Ureter (tissue), 1 donor: ENCODE results near the gene MYL5. TPM values are rescaled to one million over a fixed set of nuclear protein-coding genes. Genes with fewer than 3 reads are reported as not detected.
A peak's percentile ranks its signal among the peaks of the same experiment; 100 is the strongest.
"Not testable (repeated sequence)": the region's sequence is repeated elsewhere in the genome, so short reads cannot be mapped to it uniquely, and the experiment has no call there.

Source experiments
- DNase-seq: peaks from one replicate; pipeline ENCODE4 v3.0.0-alpha.2; 2020; ENCODE audit warnings: low spot score
- total RNA-seq: library from RNA; stranded (reverse); gene quantifications from one replicate; pipeline ENCODE4 v1.2.4, GENCODE V29; 2023
- donor health status: DM: yes; HTN: yes; CAD: no.

MYL5 gene
- total RNA-seq, 1 donor from 2014 or later = 46.0 TPM

DNA sequence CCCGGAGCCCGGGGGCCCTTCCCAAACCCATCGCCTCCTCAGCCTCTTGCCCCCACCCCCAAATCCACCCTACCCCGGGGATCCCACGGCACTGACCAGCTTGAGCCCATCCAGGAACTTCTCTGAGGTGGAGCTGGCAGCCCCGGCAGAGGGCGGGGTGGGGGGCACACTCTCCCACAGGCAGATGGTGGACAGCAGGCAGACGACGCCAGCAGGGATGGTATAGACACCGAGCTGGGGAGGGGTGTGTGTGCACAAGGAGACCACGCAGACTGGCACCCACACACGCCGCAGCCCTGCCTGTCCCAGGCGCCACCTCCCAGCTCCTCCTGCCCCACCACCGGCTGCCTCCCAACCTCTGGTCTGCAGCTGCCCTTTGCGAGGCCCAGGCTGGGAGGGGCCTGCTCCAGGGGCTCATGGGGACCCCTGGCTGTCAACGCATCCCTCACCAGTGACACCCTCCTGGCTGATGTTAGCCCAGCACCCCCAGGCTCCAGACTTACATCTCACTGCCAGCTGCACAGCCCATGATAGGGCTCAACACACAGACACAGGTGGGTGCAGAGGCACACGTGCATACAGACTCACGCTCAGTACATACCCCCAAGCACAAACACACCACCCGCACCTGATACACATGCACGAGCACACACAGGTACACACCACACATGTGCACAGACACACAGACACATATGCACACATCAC lies 10.4 kb downstream of the MYL5 start:
- no peak for DNase-seq

DNA sequence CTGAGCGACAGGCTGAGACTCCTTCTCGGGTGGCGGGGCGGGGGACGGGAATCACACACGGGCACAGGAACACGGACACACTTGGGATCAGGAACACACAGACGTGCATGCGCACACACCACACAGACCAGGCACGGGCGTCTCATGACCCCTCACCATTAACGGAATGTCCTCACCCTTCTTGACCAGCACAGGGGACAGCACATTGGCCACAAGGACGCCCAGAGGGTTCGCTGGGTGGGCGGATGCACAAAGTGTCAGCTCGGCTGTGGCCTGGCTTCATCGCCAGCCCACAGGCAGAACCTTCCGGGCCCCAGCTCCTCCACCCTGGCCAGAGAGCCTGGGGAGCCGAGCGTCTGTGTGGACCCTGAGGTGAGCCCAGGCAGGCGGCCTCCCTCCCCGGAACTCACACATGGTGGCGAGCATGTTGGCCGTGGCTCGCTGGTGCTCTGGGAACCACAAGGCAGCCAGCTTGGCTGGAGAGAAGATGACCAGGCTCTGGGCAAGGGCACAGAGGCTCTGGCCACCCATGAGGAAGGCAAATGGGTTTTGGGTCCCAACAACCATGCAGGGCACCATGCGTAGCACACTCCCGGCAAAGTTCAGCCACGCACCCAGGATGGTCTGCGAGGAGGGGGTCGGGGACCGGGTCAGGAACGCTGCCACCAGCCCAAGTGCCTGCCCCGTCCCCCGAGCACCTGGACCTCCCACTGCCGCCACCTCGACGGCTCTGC lies 11.5 kb downstream of the MYL5 start:
- DNase-seq = no peak

DNA sequence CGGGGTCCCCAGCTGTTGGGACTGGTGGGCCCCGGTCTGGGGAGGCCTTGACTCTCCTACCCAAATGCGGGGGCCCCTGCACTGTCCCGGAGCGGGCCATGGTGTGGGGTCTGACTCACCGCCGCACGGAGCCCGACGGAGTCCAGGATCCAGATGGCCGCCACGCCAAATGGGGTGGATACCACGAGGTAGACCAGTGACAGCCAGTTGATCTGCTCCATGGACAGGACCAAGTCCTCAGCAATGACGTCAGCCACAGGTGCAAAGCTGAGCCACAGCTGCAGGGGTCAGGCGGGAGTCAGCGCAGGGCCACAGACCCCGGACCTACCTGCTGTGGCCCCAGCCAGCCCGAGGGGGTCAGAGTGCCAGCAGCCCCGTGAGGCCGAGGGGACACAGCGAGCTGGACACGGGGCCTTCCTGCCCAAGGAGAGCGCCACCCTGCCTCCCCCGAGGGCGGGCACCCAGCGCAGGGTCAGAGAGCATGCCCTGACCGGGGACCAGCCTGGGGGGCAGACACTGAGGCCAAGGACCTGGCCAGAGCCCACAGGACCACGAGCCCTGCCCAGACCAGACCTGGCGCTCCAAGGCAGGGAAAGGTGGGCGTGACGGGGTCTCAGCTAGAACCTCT lies 12.2 kb downstream of the MYL5 start:
- DNase-seq = no peak

DNA sequence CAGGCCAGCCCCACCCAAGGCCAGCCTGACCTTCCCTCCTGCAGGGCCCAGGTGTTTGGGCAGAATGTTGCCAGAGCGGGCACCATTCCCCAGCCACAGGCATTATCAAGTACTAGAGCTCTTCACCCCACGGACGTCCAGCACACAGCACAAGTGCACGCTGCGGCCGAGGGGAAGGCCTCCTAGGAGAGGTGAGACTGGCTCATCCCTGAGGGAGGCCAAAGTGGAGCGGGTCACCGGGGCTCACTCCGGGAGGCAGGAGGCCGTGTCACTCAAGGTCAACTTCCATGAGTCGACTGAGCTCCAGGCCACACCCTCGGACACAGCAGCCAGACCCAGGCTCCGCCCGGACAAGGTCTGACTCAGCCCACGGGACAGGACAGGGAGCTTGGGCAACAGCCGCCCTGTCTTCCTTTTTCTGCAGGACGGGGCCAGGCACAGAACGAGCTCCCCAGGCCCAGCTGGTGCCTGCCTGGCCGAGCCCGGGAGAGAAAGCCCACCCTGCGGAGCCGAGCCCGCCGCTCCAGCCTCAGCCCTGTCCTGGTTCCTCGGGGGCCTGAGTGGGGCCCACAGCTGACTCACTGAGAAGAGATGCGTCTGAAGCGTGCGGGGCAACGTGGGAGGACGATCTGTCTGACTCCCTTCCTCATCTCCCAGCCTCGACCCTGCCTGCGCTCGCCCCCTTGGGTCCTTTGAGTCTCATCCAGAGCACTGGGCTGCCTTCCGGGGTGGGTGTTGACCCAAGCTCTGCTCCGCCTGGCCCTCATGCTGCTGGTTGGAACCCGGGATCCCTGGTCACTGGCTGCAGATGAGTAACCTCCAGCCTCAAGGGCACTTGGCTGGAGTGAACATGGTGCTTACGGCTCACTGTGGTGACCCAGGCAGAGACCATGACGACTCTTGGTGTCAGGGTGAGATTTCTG lies 13.0 kb downstream of the MYL5 start:
- peak; percentile 86 for DNase-seq

DNA sequence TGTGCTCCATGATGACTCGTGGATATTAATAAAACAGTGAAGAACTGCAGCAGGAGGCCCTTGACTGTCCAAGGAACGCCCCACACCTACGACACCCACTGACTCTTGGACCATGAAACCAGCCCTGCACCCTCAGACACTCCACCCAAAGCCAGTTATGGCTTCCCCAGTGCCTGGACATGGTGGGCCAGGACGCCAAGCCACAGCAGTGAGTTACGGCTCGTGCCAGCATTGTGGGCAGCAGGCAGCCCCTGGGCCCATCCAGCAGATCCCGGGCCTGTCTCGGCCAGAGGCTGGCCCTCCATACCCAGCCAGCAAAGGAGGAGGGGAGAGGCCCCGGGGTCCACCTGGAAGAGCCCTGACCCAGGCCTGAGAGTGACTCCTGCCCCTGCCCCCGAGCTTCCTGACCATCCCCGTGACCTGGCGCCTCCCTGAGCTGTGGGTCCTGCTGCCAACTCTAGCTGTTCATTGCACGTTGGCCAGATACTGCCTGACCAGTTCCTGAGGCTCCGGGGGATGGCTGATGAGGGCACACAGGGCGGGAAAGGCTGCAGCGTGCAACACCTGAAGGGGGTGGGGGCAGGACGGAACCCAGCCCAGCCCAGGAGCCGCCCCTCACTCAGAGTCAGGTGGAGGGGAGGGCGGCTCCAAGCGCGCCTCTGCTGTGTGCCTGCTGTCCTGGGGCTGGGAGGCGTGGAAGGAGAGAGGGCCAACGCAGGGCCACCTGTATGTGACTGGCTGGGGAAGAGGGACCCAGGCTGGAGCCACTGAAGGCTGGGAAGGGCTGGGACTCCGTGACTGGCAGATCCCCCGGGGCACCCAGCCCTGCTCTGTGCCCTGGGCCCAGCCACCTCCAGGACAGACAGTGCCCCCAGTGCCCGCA lies 13.9 kb downstream of the MYL5 start:
- no peak for DNase-seq

DNA sequence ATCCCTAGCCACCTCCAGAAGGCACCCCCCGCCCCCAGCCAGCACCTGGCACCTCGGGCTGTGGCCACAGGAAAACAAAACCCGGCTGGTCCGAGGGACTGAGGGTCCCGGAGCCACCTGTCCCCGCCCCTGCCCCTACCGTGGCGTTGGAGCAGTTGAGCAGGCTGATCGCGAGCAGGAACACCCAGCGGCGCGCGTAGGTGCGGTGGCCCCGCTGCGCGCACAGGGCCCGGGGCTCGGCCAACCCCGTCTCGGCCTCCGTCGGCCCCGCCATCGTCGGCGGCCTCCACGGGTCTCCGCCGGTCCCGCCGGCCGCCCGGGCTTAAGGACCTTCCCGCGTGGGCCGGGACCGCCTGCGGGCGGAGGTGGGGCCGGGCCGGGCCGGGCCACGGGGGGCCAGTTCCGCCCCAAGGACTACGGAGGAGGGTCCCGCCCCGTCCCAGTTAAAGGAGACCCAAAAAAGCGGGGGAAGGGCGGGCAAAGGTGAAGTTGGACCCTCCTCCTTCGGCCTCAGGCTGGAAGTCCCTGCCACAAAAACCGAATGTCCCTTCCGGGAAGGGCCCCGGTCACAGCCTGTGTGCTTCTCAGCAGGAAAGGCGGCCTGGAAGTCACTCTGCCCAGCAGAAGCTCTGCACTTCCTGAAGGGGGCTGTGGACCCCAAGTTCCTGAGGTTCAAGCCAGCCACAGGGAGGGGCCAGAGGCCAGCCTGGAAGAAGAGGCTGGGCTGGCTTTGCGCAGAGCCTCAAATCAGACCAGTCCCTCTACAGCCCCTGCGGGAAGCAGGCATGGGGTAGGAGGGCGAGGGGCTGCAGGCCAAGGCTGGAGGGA lies 14.7 kb downstream of the MYL5 start, which contains the start of gene SLC49A3:
Gene SLC49A3, minus strand, starts transcription at position 298 of the 828 bp plus-strand sequence. Its CDS starts 24 bp downstream, at position 274.
- DNase-seq = no peak

DNA sequence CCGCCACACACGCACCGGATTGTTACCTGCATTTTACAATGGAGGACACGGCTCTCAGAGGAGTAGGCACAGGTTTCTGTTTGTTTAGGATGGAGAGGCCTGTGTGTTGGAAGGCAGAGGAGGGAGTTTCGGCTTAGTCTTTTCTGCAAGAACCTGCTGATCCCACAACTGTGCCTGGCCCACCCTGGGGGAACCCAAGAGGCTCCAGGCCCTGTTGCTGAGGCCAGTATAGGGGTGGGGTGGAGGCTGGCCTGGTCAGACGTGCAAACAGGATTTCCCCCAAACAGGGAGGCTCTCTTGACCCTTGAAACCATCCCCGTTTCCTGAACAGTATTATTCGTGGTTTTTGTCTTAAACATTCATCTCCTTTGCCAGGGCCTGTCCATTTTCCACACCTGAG lies 15.4 kb downstream of the MYL5 start:
- DNase-seq = no peak

DNA sequence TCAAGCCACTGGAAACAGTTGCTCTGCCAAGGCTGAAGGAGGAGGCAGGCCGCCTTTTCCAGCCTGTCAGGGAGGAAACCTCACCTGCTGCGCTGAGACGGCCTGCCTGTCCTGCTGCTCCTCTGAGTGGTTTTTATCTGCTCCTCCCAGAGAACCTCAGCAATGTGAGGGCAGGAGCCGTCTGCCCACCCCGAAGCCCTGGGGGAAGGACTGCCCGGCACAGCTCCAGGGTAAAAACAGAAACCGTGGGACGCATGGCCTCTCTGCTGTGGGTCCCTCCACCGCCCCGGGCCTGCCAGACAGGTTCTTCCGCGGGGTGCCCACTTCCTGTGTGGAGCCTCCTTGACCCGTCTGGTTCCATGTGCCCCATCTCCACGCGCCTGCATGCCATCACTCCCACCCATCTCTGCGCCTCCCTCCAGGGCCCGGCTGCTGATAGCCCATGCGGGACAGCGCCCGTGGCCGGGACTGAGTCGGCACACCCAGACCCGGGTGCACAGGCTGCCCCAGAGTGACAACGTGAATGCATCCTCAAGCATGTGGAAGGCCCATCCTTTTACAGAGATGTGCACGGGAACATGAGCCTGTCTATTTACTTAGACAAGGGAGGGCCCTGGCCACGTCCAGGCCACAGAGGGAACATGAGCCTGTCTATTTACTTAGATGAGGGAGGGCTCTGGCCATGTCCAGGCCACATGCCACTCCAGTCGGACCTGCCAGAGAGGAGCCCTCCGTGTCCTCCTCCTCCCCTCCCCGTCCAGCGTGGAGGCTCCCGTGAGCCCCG lies 18.6 kb downstream of the MYL5 start:
- no peak for DNase-seq

DNA sequence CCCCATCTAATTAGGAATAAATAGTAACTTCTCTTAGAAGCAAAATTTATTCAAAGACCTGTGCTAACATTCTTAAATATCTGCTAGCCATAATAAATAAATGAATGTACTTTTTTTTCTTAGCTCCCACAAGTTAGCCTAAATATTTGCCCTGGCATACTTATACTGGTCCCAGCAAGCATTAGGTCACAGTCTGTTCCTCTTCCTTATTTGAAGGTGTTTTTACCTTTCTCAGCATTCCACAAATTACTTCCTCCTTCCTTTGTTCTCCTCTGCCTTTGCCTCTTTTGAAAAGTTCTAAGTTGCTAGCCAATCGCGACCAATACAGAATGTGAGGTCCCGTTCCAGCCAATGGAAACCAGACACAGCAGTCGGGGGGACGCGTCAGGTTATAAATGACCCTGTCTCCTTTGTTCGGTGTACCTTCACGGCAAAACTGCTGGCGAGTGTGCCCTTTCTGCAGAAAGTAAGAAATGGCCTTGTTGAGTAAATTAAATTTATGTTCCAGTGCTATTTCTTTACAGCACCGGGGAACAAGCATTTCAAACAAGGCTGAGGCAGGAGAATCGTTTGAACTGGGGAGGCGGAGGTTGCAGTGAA lies 20.1 kb downstream of the MYL5 start:
- DNase-seq = not testable (repeated sequence)

DNA sequence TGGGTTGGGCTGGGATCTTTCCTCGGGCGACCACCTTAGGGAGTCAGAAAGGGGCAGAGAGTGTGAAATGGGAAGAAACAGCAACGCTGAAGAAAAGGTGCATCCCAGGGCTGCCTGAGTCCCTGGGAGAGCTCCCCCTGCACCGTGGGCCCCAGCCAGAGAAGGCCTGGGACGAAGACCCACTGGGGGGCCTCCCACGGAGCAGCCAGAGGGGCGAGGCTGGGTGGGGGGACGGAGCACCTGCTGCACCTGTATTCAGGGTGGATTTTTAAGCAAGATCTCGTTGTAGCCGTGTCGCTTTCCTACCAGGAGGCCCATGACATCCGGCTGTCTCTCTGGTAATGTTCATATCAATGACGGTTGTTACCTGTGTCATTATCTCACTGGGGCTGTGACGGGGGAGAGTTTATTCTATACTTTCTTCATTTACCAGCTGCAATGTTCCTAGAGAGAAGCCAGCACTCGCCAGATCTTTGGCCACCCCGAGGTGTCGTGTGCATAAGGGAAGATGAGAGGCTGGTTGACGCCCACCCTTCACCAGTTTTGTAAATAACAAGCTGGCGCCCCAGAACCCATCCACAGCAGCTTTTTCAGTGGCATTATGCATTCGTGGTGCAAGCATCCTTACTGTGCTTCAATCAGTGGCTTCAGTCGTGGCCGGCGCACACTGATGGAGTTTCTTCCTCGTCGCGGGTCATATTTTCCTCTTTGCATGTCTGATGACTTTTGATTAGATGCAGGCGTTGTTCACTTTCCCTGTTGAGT lies 25.7 kb downstream of the MYL5 start:
- DNase-seq = no peak

DNA sequence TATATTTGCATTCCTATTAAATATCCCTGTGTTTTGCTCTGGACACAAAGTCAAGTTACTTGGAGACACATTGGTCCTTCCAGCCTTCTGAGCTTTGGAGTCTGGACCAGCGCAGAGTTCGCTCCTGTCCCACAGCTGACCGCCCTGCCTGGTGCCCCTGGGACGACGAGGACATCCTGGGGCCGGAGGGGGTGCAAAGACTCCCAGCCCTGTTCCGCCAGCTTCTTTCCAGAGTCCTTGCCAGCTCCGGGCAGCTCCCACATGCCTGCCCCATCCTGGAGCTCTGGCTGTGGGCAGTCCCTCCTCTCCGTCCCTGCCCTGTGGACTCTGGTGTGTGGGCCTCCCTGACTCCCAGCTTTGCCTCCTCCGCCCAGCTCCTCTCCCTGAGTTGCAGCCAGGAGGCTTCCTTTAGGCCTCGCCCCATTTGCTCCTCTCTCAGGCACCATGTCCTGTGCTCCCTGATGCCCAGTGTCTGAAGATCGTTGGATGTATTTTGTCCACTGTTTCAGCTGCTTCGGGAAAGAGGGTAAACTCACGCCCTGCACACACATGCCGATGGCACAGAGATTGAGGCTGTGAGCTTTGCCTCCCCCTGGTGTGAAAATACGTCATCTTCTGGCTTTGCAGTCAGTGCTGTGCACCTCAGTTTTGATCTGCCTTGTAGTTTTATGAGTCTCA lies 26.4 kb downstream of the MYL5 start:
- DNase-seq = no peak

DNA sequence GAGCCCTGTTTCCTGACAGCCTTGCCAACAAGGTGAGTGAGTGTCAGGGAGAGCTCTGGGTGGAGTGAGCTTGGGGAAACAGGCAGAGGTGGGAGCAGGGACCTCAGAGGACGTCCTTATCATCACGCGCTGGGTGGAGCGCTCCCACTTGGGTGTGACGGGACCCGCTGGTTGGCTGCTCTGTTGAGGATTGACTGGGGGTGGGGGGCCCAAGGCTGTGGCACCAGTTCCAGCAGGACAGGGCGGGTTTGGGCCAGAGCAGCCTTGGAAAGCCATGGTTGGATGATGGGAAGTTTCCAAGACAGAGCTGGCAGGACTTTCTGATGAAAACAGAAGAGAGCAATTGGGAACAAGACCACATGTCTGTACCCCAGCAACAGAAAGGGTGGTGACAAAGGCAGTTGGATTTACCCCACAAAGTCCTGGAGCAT lies 28.3 kb downstream of the MYL5 start:
- no peak for DNase-seq

DNA sequence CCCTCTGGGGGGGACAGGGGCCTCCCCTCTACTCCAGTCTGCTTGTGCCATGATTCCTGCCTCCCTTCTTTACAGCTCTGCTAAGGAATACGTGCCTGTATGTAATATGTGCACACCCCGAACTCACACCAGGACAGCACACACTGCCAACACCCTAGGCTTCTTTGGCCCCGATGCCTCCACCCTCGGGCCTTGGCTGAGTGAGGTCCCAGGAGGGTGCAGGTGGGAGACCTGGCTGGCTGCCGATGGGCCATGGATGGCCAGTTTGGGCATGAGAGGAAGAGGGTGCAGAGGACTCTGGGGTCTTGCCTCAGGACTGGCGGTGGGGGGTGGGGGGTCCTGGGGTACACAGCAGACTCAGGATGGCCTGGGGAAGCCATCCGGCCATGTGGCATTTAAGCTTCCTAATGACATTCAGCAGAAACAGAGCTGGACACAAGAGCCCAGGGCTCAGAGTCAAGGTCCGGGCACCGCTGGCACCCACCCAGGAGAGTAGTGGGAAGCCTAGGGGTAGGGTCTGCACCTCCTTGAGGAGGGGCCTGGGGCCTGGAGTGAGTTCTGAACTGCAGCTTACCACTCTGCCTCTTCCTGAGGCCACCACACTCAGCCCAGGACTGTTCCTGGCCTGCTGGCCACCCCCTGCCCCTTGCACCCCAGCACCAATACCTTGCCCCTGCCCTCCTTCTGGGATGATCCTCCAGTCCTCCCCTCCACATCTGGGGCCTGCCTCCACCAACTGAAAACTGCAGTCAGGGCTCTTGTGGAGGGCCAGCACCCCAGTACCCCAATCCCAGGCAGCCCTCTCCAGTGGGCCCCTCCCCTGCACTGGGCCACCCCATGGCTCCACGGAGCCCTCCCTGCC lies 29.2 kb downstream of the MYL5 start:
- DNase-seq = no peak

DNA sequence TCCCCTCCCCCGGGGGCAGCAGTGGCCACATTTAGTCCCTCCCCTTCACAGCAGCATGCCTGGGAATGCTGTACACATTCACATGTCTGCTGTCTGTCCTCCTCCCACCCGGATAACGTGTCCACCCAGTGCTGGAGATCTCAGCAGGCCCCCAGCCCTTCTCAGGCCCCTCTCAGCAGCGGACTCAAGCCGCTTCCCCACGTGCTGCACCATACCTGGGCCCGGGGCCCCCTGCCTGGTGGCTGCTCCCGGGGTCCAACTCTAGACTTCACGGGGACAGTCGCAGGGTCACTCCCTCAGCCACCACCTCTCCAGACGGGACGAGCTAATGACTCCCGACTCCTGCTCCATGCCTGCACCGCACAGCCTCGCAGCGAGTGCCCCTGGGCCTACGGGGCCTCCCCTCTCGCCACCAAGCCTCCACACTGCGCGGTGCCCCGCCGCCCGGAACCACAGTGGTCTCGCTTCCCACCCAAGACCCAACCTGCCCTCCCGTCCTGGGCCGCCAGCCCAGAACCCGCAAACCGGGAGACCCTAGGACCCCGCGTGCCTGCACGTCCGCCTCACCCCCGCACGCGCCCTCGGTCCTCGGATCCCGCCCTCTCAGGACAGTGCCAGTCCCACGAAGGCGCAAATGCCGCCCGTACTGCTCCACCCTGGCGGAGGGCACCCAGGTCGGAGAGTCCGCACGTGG lies 30.0 kb downstream of the MYL5 start:
- no peak for DNase-seq

DNA sequence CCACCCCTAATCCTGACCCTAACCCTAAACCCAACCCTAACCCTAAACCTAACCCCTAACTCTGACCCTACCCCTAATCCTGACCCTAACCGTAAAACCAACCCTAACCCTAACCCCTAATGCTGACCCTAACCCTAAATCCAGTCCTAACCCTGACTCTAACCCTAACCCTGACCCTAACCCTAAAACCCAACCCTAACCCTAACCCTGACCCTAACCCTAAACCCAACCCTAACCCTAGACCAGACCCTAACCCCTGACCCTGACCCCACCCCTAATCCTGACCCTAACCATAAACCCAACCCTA lies 30.6 kb downstream of the MYL5 start:
- DNase-seq = no peak
